Measurements from ENCODE around the gene NIM1K. TPM values are rescaled to one million over a fixed set of nuclear protein-coding genes. Genes with fewer than 3 reads are reported as not detected.
A peak's percentile ranks its signal among the peaks of the same experiment; 100 is the strongest.
"Not testable (repeated sequence)": the region's sequence is repeated elsewhere in the genome, so short reads cannot be mapped to it uniquely, and the experiment has no call there.

Gene NIM1K
- total RNA-seq, 1 experiment from 2014 or later = 0.59 TPM

- no peaks in the 10 kb centered on the region for H3K9me3 ChIP-seq (ENCODE audit: control insufficient read depth, insufficient read depth, low read depth, low read length)
- POLR2A ChIA-PET = interaction anchor here (0.6 kb wide), 1 partner anchor 37 kb away, joined by 8 read pairs; no protein-coding TSS in a partner anchor
- BruUV-seq (replicated peaks) = no TSS peak
- no peak for TF ChIP-seq CTCF (IDR thresholded peaks at IDR 0.05)
- TF ChIP-seq REST (IDR thresholded peaks at IDR 0.05; ENCODE audit: insufficient read depth in 1 of 2, low read depth in 2 of 2, low read length in 1 of 2) = no peak
- TF ChIP-seq SIN3A (IDR thresholded peaks at IDR 0.05; ENCODE audit: borderline replicate concordance, insufficient read depth, low read depth, low read length) = no peak
- no peak for TF ChIP-seq POLR2AphosphoS5 (IDR thresholded peaks at IDR 0.05; ENCODE audit: low read depth, low read length)
- no peak overlapping the region for H3K27ac ChIP-seq (ENCODE audit: low read length)
- in situ Hi-C loops (cut with HindIII; ENCODE audit: low pct_unique_long_range_greater_than_20kb, low sequenced_read_pairs) = no loop called here
- H3K4me3 ChIP-seq (ENCODE audit: low read depth in 2 of 2, low read length in 2 of 2) = no peak overlapping the region
- no peaks in the 10 kb centered on the region for H3K36me3 ChIP-seq (ENCODE audit: control insufficient read depth, insufficient read depth, low read length)
- no peaks in the 10 kb centered on the region for H3K4me1 ChIP-seq (ENCODE audit: control insufficient read depth, insufficient read depth, low read length)
- no peaks in the 10 kb centered on the region for H3K27me3 ChIP-seq (ENCODE audit: control insufficient read depth, insufficient read depth, low read length)
- CTCF ChIA-PET = interaction anchor here (0.7 kb wide), 1 partner anchor 95 kb away, joined by 4 read pairs; no protein-coding TSS in a partner anchor
- intact Hi-C loops (cut with micrococcal nuclease; ENCODE audit: unreplicated experiment) = no loop called here
- ATAC-seq (no peak), DNase-seq (ENCODE audit: low read depth, low spot score) (no peak)
These were observed 9.6 kb upstream of the NIM1K start for GRCh38 chr5:43182421-43182820.

- H3K4me1 ChIP-seq (ENCODE audit: control insufficient read depth, insufficient read depth, low read length); intact Hi-C loops (cut with micrococcal nuclease; ENCODE audit: unreplicated experiment); H3K36me3 ChIP-seq (ENCODE audit: control insufficient read depth, insufficient read depth, low read length); BruUV-seq (replicated peaks); ATAC-seq; DNase-seq (ENCODE audit: low read depth, low spot score); CTCF ChIA-PET; in situ Hi-C loops (cut with HindIII; ENCODE audit: low pct_unique_long_range_greater_than_20kb, low sequenced_read_pairs); H3K9me3 ChIP-seq (ENCODE audit: control insufficient read depth, insufficient read depth, low read depth, low read length); H3K4me3 ChIP-seq (ENCODE audit: low read depth in 2 of 2, low read length in 2 of 2); H3K27me3 ChIP-seq (ENCODE audit: control insufficient read depth, insufficient read depth, low read length); H3K27ac ChIP-seq (ENCODE audit: low read length); POLR2A ChIA-PET: not testable (repeated sequence)
These were observed 8.9 kb upstream of the NIM1K start for GRCh38 chr5:43183101-43183500.

DNA sequence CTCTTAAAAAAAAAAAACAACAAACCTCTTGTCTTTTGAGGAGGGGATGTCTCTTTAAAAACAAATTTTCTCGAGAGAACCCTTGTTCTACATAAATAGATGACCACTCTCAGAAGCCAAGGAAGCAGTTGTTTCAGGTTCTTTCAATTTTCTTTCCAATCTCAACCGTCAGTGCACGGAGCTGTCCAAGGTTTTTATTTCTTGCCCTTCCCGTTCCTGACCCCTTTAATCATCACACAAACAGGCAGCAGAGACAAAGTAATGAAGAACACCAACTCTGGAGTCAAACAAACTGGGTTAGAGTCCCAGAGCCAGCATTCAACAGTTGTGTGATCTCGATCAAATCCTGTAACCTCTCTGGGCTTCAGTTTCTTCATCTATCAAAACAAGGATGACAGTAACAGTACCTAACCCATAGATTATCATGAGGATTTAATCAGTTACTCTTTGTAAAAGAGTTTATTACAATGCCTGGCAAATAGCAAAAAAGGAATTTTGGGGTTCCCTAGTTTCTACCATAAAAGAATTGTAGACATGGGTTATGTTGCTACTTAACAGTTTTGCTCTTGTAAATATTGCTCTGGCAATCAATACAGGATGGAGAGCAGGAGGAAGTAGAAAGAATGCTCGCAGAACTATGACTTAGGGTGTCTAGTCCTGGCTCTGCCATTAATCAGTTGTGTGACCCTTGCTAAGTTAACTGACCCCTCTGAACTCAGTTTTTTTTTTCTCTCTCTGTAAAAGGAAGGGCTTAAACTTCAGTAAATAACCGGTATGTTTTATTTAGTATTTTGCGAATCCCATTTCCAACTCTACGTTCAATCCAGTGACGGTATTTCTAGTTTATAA is 1.0 kb upstream of the NIM1K start:
- Histone ChIP-seq H3K27ac (ENCODE audit: low read length) (no peak overlapping the region), H3K4me3 (ENCODE audit: low read depth in 2 of 2, low read length in 2 of 2) (peak overlapping the region; percentile 51 to 61; a peak in 2 of 4 replicates)

More for the DNA sequence above, 1.0 kb upstream of the NIM1K start:
- H3K4me1 ChIP-seq (ENCODE audit: control insufficient read depth, insufficient read depth, low read length) = peaks cover 14% of the 10 kb centered on the region
- H3K9me3 ChIP-seq (ENCODE audit: control insufficient read depth, insufficient read depth, low read depth, low read length) = no peaks in the 10 kb centered on the region
- H3K36me3 ChIP-seq (ENCODE audit: control insufficient read depth, insufficient read depth, low read length) = no peaks in the 10 kb centered on the region
- ChIA-PET POLR2A (interaction anchor here (0.5 kb wide), 1 partner anchor 48 kb away, joined by 3 read pairs; no protein-coding TSS in a partner anchor), CTCF (no interaction called here)
- peaks cover 7% of the 10 kb centered on the region; the same call in 1 of the 2 replicates for H3K27me3 ChIP-seq (ENCODE audit: control insufficient read depth, insufficient read depth, low read length)
- TF ChIP-seq REST (IDR thresholded peaks at IDR 0.05; ENCODE audit: insufficient read depth in 1 of 2, low read depth in 2 of 2, low read length in 1 of 2) = peak; percentile 77 to 83
- no peak for TF ChIP-seq TCF7L2 (IDR thresholded peaks at IDR 0.05; ENCODE audit: low read depth, low read length)
- in situ Hi-C loops (cut with HindIII; ENCODE audit: low pct_unique_long_range_greater_than_20kb, low sequenced_read_pairs) (no loop called here), intact Hi-C loops (cut with micrococcal nuclease; ENCODE audit: unreplicated experiment) (no loop called here)
- DNase-seq (ENCODE audit: low read depth, low spot score) (no peak), ATAC-seq (no peak)
- BruUV-seq (replicated peaks) = no TSS peak

Measured in Panc1 (cell line).